H1 (cell line): Measurements from ENCODE around the gene COL25A1. TPM values are rescaled to one million over a fixed set of nuclear protein-coding genes. Genes with fewer than 3 reads are reported as not detected.

Source experiments
- CTCF ChIA-PET: fragments of 300-600 bp; sonication (Branson Sonifier 250); formaldehyde crosslinking; loops from one replicate; lab custom pipeline; 2021; ENCODE audit not compliant: partially characterized antibody; lab: Charles Lee
- POLR2A ChIA-PET: fragments of 300-600 bp; sonication (Branson Sonifier 250); formaldehyde crosslinking; loops from one replicate; lab custom pipeline; 2021; ENCODE audit warnings: inconsistent platforms; ENCODE audit not compliant: partially characterized antibody; lab: Charles Lee
- DNase-seq, 2 experiments: peaks; one replicate each; pipeline versions ENCODE4 v3.0.0 to v3.0.0-alpha.2; 2010 to 2022; ENCODE audit warnings: low spot score in 2 of 2, low read depth in 1 of 2, mixed read lengths in 1 of 2
- FAIRE-seq: peaks from 2 replicates; lab custom pipeline; 2011; peaks lifted over from hg19 to GRCh38; lab: Jason Lieb, UNC
- H2AFZ ChIP-seq: 2 replicates; pipeline ENCODE4 v1.8.1; 2012; ENCODE audit warnings: low read length, inconsistent platforms
- H2AK5ac ChIP-seq: 2 replicates; pipeline ENCODE4 v1.6.1; 2013; ENCODE audit warnings: low read depth, low read length
- H2BK120ac ChIP-seq: replicated peaks from 2 replicates; pipeline ENCODE3; 2013; ENCODE audit warnings: low read depth, low read length, inconsistent platforms
- H2BK12ac ChIP-seq: 2 replicates; pipeline ENCODE4 v1.6.1; 2013; ENCODE audit warnings: low read depth, low read length
- H2BK15ac ChIP-seq: 2 replicates; pipeline ENCODE4 v1.6.1; 2013; ENCODE audit warnings: low read length
- H2BK20ac ChIP-seq: 2 replicates; pipeline ENCODE4 v1.6.1; 2013; ENCODE audit warnings: low read length
- H2BK5ac ChIP-seq: 2 replicates; pipeline ENCODE4 v1.6.1; 2013; ENCODE audit warnings: low read depth, low read length
- H3K14ac ChIP-seq: 2 replicates; pipeline ENCODE4 v1.6.1; 2013; ENCODE audit warnings: inconsistent platforms; ENCODE audit not compliant: insufficient read length
- H3K18ac ChIP-seq: 2 replicates; pipeline ENCODE4 v1.6.1; 2013; ENCODE audit warnings: low read length; ENCODE audit errors: extremely low read depth
- H3K23ac ChIP-seq: 2 replicates; pipeline ENCODE4 v1.6.1; 2013; ENCODE audit warnings: inconsistent platforms; ENCODE audit not compliant: insufficient read length
- H3K23me2 ChIP-seq: 2 replicates; pipeline ENCODE4 v1.6.1; 2013; ENCODE audit warnings: low read depth, low read length
- H3K27ac ChIP-seq: 2 replicates; pipeline ENCODE4 v1.6.1; 2011; ENCODE audit warnings: low read depth, low read length, inconsistent platforms
- H3K27me3 ChIP-seq, 4 experiments: replicated peaks in 1 of 4; 1 replicate in 1 of 4; 2 replicates in 3 of 4; pipeline versions ENCODE4 v1.6.1 to v1.8.1; 2011 to 2013; ENCODE audit warnings: low read length in 3 of 4, mild to moderate bottlenecking in 3 of 4, inconsistent platforms in 2 of 4, mixed read lengths in 2 of 4, moderate library complexity in 1 of 4; ENCODE audit not compliant: control insufficient read depth in 3 of 4, insufficient read depth in 3 of 4; ENCODE audit errors: extremely low read depth in 1 of 4
- H3K36me3 ChIP-seq, 4 experiments: 2 replicates each; pipeline versions ENCODE4 v1.6.1 to v1.8.1; 2011 to 2013; ENCODE audit warnings: mild to moderate bottlenecking in 4 of 4, low read length in 3 of 4, moderate library complexity in 2 of 4, control low read depth in 1 of 4, inconsistent platforms in 1 of 4; ENCODE audit not compliant: insufficient read depth in 4 of 4, control insufficient read depth in 2 of 4
- H3K4ac ChIP-seq: replicated peaks from 2 replicates; pipeline ENCODE3; 2013; ENCODE audit warnings: low read length, low read depth, mixed read lengths, inconsistent platforms; ENCODE audit not compliant: insufficient read length
- H3K4me1 ChIP-seq, 4 experiments: replicated peaks in 1 of 4; 1 replicate in 1 of 4; 2 replicates in 3 of 4; pipeline versions ENCODE4 v1.6.1 to v1.8.1; 2011 to 2013; ENCODE audit warnings: low read length in 3 of 4, inconsistent platforms in 2 of 4, mixed read lengths in 1 of 4; ENCODE audit not compliant: insufficient read depth in 4 of 4, control insufficient read depth in 3 of 4
- H3K4me2 ChIP-seq, 2 experiments: 2 replicates each; pipeline versions ENCODE4 v1.6.1 to v1.8.1; 2011 to 2013; ENCODE audit warnings: low read depth in 2 of 2, low read length in 2 of 2, control low read depth in 1 of 2, inconsistent platforms in 1 of 2, mild to moderate bottlenecking in 1 of 2; ENCODE audit not compliant: insufficient read depth in 1 of 2
- H3K4me3 ChIP-seq, 4 experiments: fragments of 200-600, 300-600 bp in 1 of 4; sonication (generic), shearing (Covaris generic), sonication (Bioruptor Twin) in 1 of 4; 2 replicates each; pipeline versions ENCODE4 v1.5.1 to v1.8.1; 2011 to 2016; ENCODE audit warnings: low read length in 4 of 4, low read depth in 3 of 4, control low read depth in 2 of 4, inconsistent platforms in 2 of 4, mild to moderate bottlenecking in 2 of 4, mixed read lengths in 1 of 4, moderate library complexity in 1 of 4; ENCODE audit not compliant: insufficient read depth in 2 of 4; ENCODE audit errors: extremely low read depth in 1 of 4
- H3K56ac ChIP-seq: replicated peaks from 2 replicates; pipeline ENCODE3; 2013; ENCODE audit warnings: low read depth, mild to moderate bottlenecking, mixed read lengths, low read length, inconsistent platforms; ENCODE audit not compliant: insufficient read length
- H3K79me1 ChIP-seq: 2 replicates; pipeline ENCODE4 v1.6.1; 2013; ENCODE audit warnings: low read depth, low read length, control low read depth
- H3K79me2 ChIP-seq, 2 experiments: 2 replicates each; pipeline versions ENCODE4 v1.6.1 to v1.8.1; 2012 to 2013; ENCODE audit warnings: low read length in 2 of 2, mild to moderate bottlenecking in 2 of 2, inconsistent platforms in 1 of 2; ENCODE audit not compliant: insufficient read depth in 2 of 2, control insufficient read depth in 1 of 2
- H3K9ac ChIP-seq, 4 experiments: replicated peaks in 1 of 4; 1 replicate in 1 of 4; 2 replicates in 3 of 4; pipeline versions ENCODE4 v1.6.1 to v1.8.1; 2011 to 2013; ENCODE audit warnings: low read depth in 3 of 4, low read length in 3 of 4, control low read depth in 2 of 4, mild to moderate bottlenecking in 2 of 4, moderate library complexity in 2 of 4, inconsistent platforms in 1 of 4; ENCODE audit errors: extremely low read depth in 1 of 4
- H3K9me3 ChIP-seq, 2 experiments: 2 replicates each; pipeline versions ENCODE4 v1.6.1 to v1.8.1; 2012 to 2013; ENCODE audit warnings: mild to moderate bottlenecking in 2 of 2, moderate library complexity in 2 of 2, control low read depth in 1 of 2, inconsistent platforms in 1 of 2, low read depth in 1 of 2, low read length in 1 of 2, mixed read lengths in 1 of 2; ENCODE audit not compliant: insufficient read depth in 2 of 2
- H4K20me1 ChIP-seq, 2 experiments: replicated peaks in 1 of 2; 2 replicates each; pipeline versions ENCODE3 to v1.8.1; 2011 to 2013; ENCODE audit warnings: inconsistent platforms in 2 of 2, low read length in 2 of 2, mild to moderate bottlenecking in 1 of 2; ENCODE audit not compliant: insufficient read depth in 2 of 2, control insufficient read depth in 1 of 2
- H4K5ac ChIP-seq: 2 replicates; pipeline ENCODE4 v1.6.1; 2013; ENCODE audit warnings: low read length, low read depth, mixed read lengths, inconsistent platforms; ENCODE audit not compliant: insufficient read length
- H4K8ac ChIP-seq: 2 replicates; pipeline ENCODE4 v1.8.0; 2013; ENCODE audit warnings: mild to moderate bottlenecking, moderate library complexity, low read length, inconsistent platforms; ENCODE audit not compliant: insufficient read depth; ENCODE audit errors: extremely low read depth
- H4K91ac ChIP-seq: replicated peaks from 2 replicates; pipeline ENCODE3; 2013; ENCODE audit warnings: low read length, mixed read lengths, inconsistent platforms; ENCODE audit not compliant: insufficient read length
- EGR1 ChIP-seq: IDR thresholded peaks from 2 replicates; pipeline ENCODE4 v1.6.1; 2011; ENCODE audit warnings: low read depth, low read length, borderline replicate concordance
- HDAC6 ChIP-seq: IDR thresholded peaks from one replicate; pipeline ENCODE4 v1.7.1; 2012; ENCODE audit warnings: low read depth, mild to moderate bottlenecking, inconsistent platforms, low read length, moderate library complexity
- JUND ChIP-seq: IDR thresholded peaks from 2 replicates; pipeline ENCODE4 v1.6.1; 2011; ENCODE audit warnings: mild to moderate bottlenecking, improper control_type of control experiment, low read length
- MAFK ChIP-seq: IDR thresholded peaks from 2 replicates; pipeline ENCODE4 v1.6.1; 2012; ENCODE audit warnings: low read depth, mild to moderate bottlenecking, improper control_type of control experiment, low read length
- SP1 ChIP-seq: IDR thresholded peaks from 2 replicates; pipeline ENCODE4 v1.6.1; 2011; ENCODE audit warnings: low read depth, low read length
- SP4 ChIP-seq: IDR thresholded peaks from 2 replicates; pipeline ENCODE4 v1.6.1; 2012; ENCODE audit warnings: low read length, inconsistent platforms
- YY1 ChIP-seq: IDR thresholded peaks from 2 replicates; pipeline ENCODE4 v1.6.1; 2011; ENCODE audit warnings: low read depth, mild to moderate bottlenecking, low read length
- ZNF274 ChIP-seq: IDR thresholded peaks from 2 replicates; pipeline ENCODE4 v1.7.0; 2012; ENCODE audit warnings: low read length, borderline replicate concordance; ENCODE audit errors: extremely low read depth
- WGBS, 2 experiments: shearing (Covaris generic) in 1 of 2; methylation state at CpG; one replicate each; pipeline versions ENCODE4 v1.1.6 to v1.1.7; 2013 to 2015; ENCODE audit warnings: low lambda C conversion rate in 2 of 2, mixed read lengths in 2 of 2, inconsistent platforms in 1 of 2, low coverage in 1 of 2, missing lambda C conversion rate in 1 of 2; ENCODE audit not compliant: insufficient replicate concordance in 2 of 2, insufficient coverage in 1 of 2, insufficient read length in 1 of 2; ENCODE audit errors: extremely low coverage in 1 of 2, missing lambda C conversion rate in 1 of 2; 5-methylcytosine and 5-hydroxymethylcytosine counted together
- polyA plus RNA-seq, 7 experiments: library from polyadenylated mRNA; depleted of rRNA in 3 of 7; stranded (reverse) in 5 of 7; unstranded in 2 of 7; fragments of >200 nt in 5 of 7; fragments of 200-250 nt in 2 of 7; gene quantifications; 1 replicate in 5 of 7; 2 replicates in 1 of 7; 4 replicates in 1 of 7; pipeline versions ENCODE4 v1.2.1 to v1.2.3, GENCODE V29; 2011 to 2013; ENCODE audit warnings: missing spikeins in 2 of 7, mixed read lengths in 2 of 7
- total RNA-seq: library from RNA; stranded (reverse); fragmentation: NEBNext Ultra II Directional; extraction: Animal tissue kit (Norgen Biotek cat#: 25700); gene quantifications from 2 replicates; pipeline ENCODE4 v1.2.1, GENCODE V29; 2021
- TF ChIP-seq, protein P1 (sequence below), 3 experiments: IDR thresholded peaks; 1 replicate in 2 of 3; 2 replicates in 1 of 3; pipeline versions ENCODE4 v1.5.1 to v1.6.1; 2011; ENCODE audit warnings: low read length in 3 of 3, mild to moderate bottlenecking in 3 of 3, inconsistent platforms in 2 of 3, low read depth in 1 of 3, moderate library complexity in 1 of 3; ENCODE audit not compliant: insufficient read depth in 1 of 3; ENCODE audit errors: control extremely low read depth in 1 of 3
- TF ChIP-seq, protein P2 (sequence below): IDR thresholded peaks from 2 replicates; pipeline ENCODE4 v1.6.1; 2012; ENCODE audit warnings: inconsistent platforms
- TF ChIP-seq, protein P3 (sequence below): IDR thresholded peaks from 2 replicates; pipeline ENCODE4 v1.6.1; 2011; ENCODE audit warnings: low read depth, mild to moderate bottlenecking, low read length; ENCODE audit not compliant: insufficient read depth

Gene COL25A1
- total and polyA plus RNA-seq, 2 of the 8 experiments (the other 6 are each of a cell fraction or from before 2014, with no cell fraction given), result 1.1 to 8.3 TPM

DNA sequence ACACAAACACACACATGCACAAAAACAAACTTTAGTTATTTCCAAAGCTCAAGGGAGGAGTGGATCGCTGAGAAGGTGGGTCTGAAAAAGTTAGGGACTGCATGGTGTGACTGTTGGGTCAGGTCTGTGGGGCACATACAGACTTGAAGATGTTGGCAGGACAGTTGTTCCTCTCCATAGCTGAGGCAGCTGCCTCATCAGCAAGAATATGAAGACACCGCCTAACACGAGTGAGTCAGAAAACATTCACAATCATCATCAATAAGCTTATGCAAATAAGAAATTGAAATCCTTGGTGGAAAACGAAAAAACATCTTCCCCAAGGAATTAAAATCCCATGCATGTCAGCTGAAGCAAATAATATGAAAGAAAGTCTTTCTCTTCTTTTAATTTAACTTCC, 148.0 kb downstream of the COL25A1 start:
- 89% methylated on average over 4 of the region's 4 CpGs; no CpG with 5 or more reads in 1 of the 2 experiments for WGBS, 2 experiments
- no peak overlapping the region for H3K9ac ChIP-seq
- H2AK5ac ChIP-seq, result no peak overlapping the region
- H2AFZ ChIP-seq, result no peak overlapping the region
- H3K4me1 ChIP-seq, result no peaks in the 10 kb centered on the region
- H2BK20ac ChIP-seq, result no peak overlapping the region
- no peak overlapping the region for H2BK12ac ChIP-seq
- no peak overlapping the region for H3K4ac ChIP-seq
- peaks cover 0 to 2% of the 10 kb centered on the region in 2 experiments for H4K20me1 ChIP-seq
- H3K56ac ChIP-seq, result no peak overlapping the region
- no peak overlapping the region for H2BK5ac ChIP-seq
- FAIRE-seq (no peak), DNase-seq (no peak)
- H2BK15ac ChIP-seq, result no peak overlapping the region
- no peaks in the 10 kb centered on the region; a peak in 1 of 8 replicates for H3K36me3 ChIP-seq
- H3K27me3 ChIP-seq, result no peaks in the 10 kb centered on the region
- ChIA-PET POLR2A (no interaction called here), CTCF (interaction anchor here (0.8 to 1.5 kb wide), 6 partner anchors 9 to 144 kb away, joined by 3 to 6 read pairs (median 3); no protein-coding TSS in a partner anchor)
- H4K8ac ChIP-seq, result no peak overlapping the region
- no peaks in the 10 kb centered on the region for H3K79me2 ChIP-seq
- H3K23me2 ChIP-seq, result peaks cover 2% of the 10 kb centered on the region; the same call in 1 of the 2 replicates
- H3K14ac ChIP-seq, result no peak overlapping the region
- no peaks in the 10 kb centered on the region for H3K79me1 ChIP-seq
- H3K18ac ChIP-seq, result no peak overlapping the region
- no peak overlapping the region for H3K4me3 ChIP-seq
- no peak overlapping the region for H4K5ac ChIP-seq
- H3K4me2 ChIP-seq, result no peak overlapping the region
- no peak overlapping the region for H2BK120ac ChIP-seq
- H3K23ac ChIP-seq, result no peak overlapping the region
- H3K27ac ChIP-seq, result no peak overlapping the region
- H3K9me3 ChIP-seq, result no peaks in the 10 kb centered on the region
- no peak overlapping the region for H4K91ac ChIP-seq
- TF ChIP-seq JUND, result no peak
- TF ChIP-seq, protein P1, sequence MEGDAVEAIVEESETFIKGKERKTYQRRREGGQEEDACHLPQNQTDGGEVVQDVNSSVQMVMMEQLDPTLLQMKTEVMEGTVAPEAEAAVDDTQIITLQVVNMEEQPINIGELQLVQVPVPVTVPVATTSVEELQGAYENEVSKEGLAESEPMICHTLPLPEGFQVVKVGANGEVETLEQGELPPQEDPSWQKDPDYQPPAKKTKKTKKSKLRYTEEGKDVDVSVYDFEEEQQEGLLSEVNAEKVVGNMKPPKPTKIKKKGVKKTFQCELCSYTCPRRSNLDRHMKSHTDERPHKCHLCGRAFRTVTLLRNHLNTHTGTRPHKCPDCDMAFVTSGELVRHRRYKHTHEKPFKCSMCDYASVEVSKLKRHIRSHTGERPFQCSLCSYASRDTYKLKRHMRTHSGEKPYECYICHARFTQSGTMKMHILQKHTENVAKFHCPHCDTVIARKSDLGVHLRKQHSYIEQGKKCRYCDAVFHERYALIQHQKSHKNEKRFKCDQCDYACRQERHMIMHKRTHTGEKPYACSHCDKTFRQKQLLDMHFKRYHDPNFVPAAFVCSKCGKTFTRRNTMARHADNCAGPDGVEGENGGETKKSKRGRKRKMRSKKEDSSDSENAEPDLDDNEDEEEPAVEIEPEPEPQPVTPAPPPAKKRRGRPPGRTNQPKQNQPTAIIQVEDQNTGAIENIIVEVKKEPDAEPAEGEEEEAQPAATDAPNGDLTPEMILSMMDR (IDR thresholded peaks at IDR 0.05; ENCODE audit: control extremely low read depth in 1 of 3, insufficient read depth in 1 of 3, low read depth in 1 of 3, low read length in 3 of 3), result no peak
- no peak for TF ChIP-seq HDAC6
- TF ChIP-seq, protein P2, sequence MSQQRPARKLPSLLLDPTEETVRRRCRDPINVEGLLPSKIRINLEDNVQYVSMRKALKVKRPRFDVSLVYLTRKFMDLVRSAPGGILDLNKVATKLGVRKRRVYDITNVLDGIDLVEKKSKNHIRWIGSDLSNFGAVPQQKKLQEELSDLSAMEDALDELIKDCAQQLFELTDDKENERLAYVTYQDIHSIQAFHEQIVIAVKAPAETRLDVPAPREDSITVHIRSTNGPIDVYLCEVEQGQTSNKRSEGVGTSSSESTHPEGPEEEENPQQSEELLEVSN, result no peak
- no peak for TF ChIP-seq YY1
- TF ChIP-seq SP1, result no peak
- TF ChIP-seq ZNF274, result no peak
- TF ChIP-seq EGR1, result no peak
- TF ChIP-seq, protein P3, sequence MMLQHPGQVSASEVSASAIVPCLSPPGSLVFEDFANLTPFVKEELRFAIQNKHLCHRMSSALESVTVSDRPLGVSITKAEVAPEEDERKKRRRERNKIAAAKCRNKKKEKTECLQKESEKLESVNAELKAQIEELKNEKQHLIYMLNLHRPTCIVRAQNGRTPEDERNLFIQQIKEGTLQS, result no peak
- TF ChIP-seq MAFK, result no peak
- no peak for TF ChIP-seq SP4
